NCI-H446 treated with DMSO at 0.1 percent for 48 hours (cell line): ENCODE measurements around the gene TNFAIP2.
"Not testable (repeated sequence)": the region's sequence is repeated elsewhere in the genome, so short reads cannot be mapped to it uniquely, and the experiment has no call there.

ENCODE experiments used
- DNase-seq: peaks from one replicate; lab custom pipeline; 2025; lab: John Stamatoyannopoulos, UW

TNFAIP2 gene

GRCh38 chr14:103155826-103156394 is 32.6 kb downstream of the TNFAIP2 start:
- DNase-seq = no peak

GRCh38 chr14:103156651-103157378 is 33.6 kb downstream of the TNFAIP2 start:
- no peak for DNase-seq

GRCh38 chr14:103157969-103158368 is 34.7 kb downstream of the TNFAIP2 start:
- DNase-seq = no peak

- no peak for DNase-seq
Measured at GRCh38 chr14:103158688-103159087, 35.4 kb downstream of the TNFAIP2 start.

- no peak for DNase-seq
Measured at GRCh38 chr14:103160321-103161053, 37.2 kb downstream of the TNFAIP2 start.

GRCh38 chr14:103161054-103161397 is 37.8 kb downstream of the TNFAIP2 start:
- DNase-seq = no peak

- DNase-seq = no peak
Measured at GRCh38 chr14:103163199-103163598, 39.9 kb downstream of the TNFAIP2 start.

GRCh38 chr14:103164006-103164405 is 40.7 kb downstream of the TNFAIP2 start:
- no peak for DNase-seq

GRCh38 chr14:103164779-103165178 is 41.5 kb downstream of the TNFAIP2 start:
- DNase-seq = no peak

- no peak for DNase-seq
Measured at GRCh38 chr14:103165323-103165722, 42.1 kb downstream of the TNFAIP2 start.

GRCh38 chr14:103169954-103170353 is 46.7 kb downstream of the TNFAIP2 start:
- DNase-seq = no peak

GRCh38 chr14:103171206-103171605 is 47.9 kb downstream of the TNFAIP2 start:
- DNase-seq = not testable (repeated sequence)

- no peak for DNase-seq
Measured at GRCh38 chr14:103172921-103173320, 49.7 kb downstream of the TNFAIP2 start.

GRCh38 chr14:103173887-103174286 is 50.6 kb downstream of the TNFAIP2 start:
- not testable (repeated sequence) for DNase-seq

GRCh38 chr14:103176176-103176575 is 52.9 kb downstream of the TNFAIP2 start:
- DNase-seq = not testable (repeated sequence)

GRCh38 chr14:103177376-103177775 is 54.1 kb downstream of the TNFAIP2 start:
- DNase-seq = no peak

GRCh38 chr14:103178521-103178920 is 55.3 kb downstream of the TNFAIP2 start:
- no peak for DNase-seq

- no peak for DNase-seq
Measured at GRCh38 chr14:103179094-103179493, 55.8 kb downstream of the TNFAIP2 start.

GRCh38 chr14:103180331-103180730 is 57.1 kb downstream of the TNFAIP2 start:
- DNase-seq = no peak

- DNase-seq = no peak
Measured at GRCh38 chr14:103184046-103184445, 60.8 kb downstream of the TNFAIP2 start.

- DNase-seq = no peak
Measured at GRCh38 chr14:103185051-103186029, 62.1 kb downstream of the TNFAIP2 start.

GRCh38 chr14:103186241-103186822 is 63.1 kb downstream of the TNFAIP2 start:
- no peak for DNase-seq
